ENCODE results near the gene KCNT2. TPM values are rescaled to one million over a fixed set of nuclear protein-coding genes. Genes with fewer than 3 reads are reported as not detected.

Gene KCNT2
- polyA plus RNA-seq, 1 experiment = 2.0 TPM

GRCh38 chr1:196558411-196558810 lies 49.8 kb downstream of the KCNT2 start:
- Histone ChIP-seq H3K4me3 (ENCODE audit: low read depth, low read length) (peak overlapping the region; percentile 29), H3K27me3 (ENCODE audit: control insufficient read depth, insufficient read depth, low read length) (no peaks in the 10 kb centered on the region), H3K9me3 (ENCODE audit: control insufficient read depth, insufficient read depth, low read length) (no peaks in the 10 kb centered on the region), H3K27ac (ENCODE audit: low read depth, low read length) (no peak overlapping the region)
- no peak for TF ChIP-seq CTCF (IDR thresholded peaks at IDR 0.05; ENCODE audit: low read depth, low read length)
- ChIA-PET POLR2A (no interaction called here), CTCF (interaction anchor here (0.8 to 1.6 kb wide), 2 partner anchors 18 to 33 kb away, joined by 3 to 5 read pairs; no protein-coding TSS in a partner anchor)
- DNase-seq (ENCODE audit: low read depth, low spot score) = peak; percentile 6

DNA sequence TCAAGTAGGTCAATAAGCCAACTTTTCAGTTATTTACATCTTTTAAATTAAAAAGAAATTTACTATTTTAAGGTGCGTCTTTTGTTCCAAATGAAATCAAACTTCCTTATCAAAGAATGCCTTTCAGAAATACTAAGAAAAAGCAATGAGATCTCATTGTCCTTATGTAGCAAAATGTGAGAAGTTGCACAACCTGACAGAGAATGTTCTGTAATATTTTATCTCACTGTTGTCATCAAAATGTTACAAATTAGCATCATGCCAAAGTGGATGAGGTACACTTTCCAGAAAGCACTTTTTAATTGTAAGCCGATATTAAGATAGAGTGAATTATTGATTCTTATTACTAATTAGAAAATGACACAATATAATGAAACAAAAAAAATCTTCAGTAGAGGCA lies 50.4 kb downstream of the KCNT2 start:
- no peaks in the 10 kb centered on the region for H3K27me3 ChIP-seq (ENCODE audit: control insufficient read depth, insufficient read depth, low read length)
- ChIA-PET CTCF (interaction anchor here (1.6 kb wide), 1 partner anchor 19 kb away, joined by 5 read pairs; no protein-coding TSS in a partner anchor), POLR2A (no interaction called here)
- H3K9me3 ChIP-seq (ENCODE audit: control insufficient read depth, insufficient read depth, low read length) = no peaks in the 10 kb centered on the region
- H3K27ac ChIP-seq (ENCODE audit: low read depth, low read length) = no peak overlapping the region
- TF ChIP-seq CTCF (IDR thresholded peaks at IDR 0.05; ENCODE audit: low read depth, low read length) = no peak
- H3K4me3 ChIP-seq (ENCODE audit: low read depth, low read length) = no peak overlapping the region
- DNase-seq (ENCODE audit: low read depth, low spot score) = no peak

DNA sequence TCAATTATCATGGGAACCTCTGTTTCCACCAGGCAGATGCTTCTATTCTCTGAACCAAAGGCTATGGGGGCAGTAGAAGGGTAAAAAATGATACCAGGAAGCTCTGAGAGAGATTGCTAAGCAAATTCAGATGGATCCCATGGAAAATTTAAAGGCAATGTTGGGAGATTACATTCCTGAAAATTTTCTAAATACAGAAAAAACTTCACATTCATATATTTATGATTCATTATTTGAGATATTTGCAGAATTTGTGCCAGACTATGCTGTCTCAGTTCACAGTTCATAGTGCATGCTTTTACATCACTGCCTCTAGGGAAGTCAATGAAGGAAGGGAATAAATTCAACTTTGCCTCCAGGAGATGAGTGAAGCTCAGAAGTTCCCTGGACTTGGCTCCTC lies 57.5 kb downstream of the KCNT2 start:
- no peaks in the 10 kb centered on the region for H3K9me3 ChIP-seq (ENCODE audit: control insufficient read depth, insufficient read depth, low read length)
- no peak for DNase-seq (ENCODE audit: low read depth, low spot score)
- no peaks in the 10 kb centered on the region for H3K27me3 ChIP-seq (ENCODE audit: control insufficient read depth, insufficient read depth, low read length)
- POLR2A ChIA-PET = no interaction called here
- CTCF ChIA-PET = no interaction called here
- no peak overlapping the region for H3K4me3 ChIP-seq (ENCODE audit: low read depth, low read length)
- no peak overlapping the region for H3K27ac ChIP-seq (ENCODE audit: low read depth, low read length)
- no peak for TF ChIP-seq CTCF (IDR thresholded peaks at IDR 0.05; ENCODE audit: low read depth, low read length)

DNA sequence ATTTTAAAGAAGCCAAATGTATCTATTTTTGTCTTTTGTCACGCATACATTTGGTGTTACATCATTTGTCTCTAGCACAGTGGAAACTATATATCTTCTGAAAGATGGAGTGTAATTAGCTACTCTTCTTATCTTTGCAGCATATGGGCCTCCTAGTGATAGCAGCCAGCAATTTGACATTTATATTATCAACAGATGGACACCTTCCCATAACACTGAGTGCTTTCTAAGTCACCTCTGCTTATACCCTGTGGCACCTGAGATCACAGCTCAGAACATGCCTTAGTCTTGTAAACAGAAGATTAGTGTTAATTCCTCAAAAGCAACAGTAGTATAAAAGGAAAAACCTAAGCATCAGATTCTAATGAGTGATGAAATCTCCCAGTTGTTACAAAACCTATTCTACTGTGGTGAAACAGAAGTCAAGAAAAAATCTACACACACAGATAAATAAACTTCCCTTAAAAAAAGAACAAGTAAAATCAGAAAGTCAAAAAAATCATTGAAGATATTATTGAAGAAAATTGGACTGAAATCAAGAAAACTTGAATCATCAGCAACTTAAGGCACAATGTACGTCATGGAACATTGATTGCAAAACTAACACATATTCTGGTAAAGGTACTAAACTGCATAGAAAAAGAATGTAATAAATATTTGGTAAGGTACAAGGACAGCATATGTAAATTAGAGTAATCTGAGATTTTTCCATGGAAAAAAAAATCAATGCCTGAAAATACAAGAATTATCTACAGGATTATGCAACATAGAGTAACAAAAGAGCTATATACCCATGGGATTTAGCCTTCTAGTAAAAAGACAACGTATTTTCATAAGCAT lies 61.7 kb downstream of the KCNT2 start:
- Histone ChIP-seq H3K27me3 (ENCODE audit: control insufficient read depth, insufficient read depth, low read length) (no peaks in the 10 kb centered on the region), H3K9me3 (ENCODE audit: control insufficient read depth, insufficient read depth, low read length) (no peaks in the 10 kb centered on the region), H3K4me3 (ENCODE audit: low read depth, low read length) (no peak overlapping the region), H3K27ac (ENCODE audit: low read depth, low read length) (no peak overlapping the region)
- no peak for TF ChIP-seq CTCF (IDR thresholded peaks at IDR 0.05; ENCODE audit: low read depth, low read length)
- no peak for DNase-seq (ENCODE audit: low read depth, low spot score)
- POLR2A ChIA-PET = no interaction called here
- CTCF ChIA-PET = no interaction called here

GRCh38 chr1:196545222-196545621 lies 63.0 kb downstream of the KCNT2 start:
- no peak overlapping the region for H3K4me3 ChIP-seq (ENCODE audit: low read depth, low read length)
- H3K9me3 ChIP-seq (ENCODE audit: control insufficient read depth, insufficient read depth, low read length) = no peaks in the 10 kb centered on the region
- no peak overlapping the region for H3K27ac ChIP-seq (ENCODE audit: low read depth, low read length)
- POLR2A ChIA-PET = no interaction called here
- CTCF ChIA-PET = interaction anchor here (1.6 kb wide), 1 partner anchor 172 kb away, joined by 3 read pairs; no protein-coding TSS in a partner anchor
- no peaks in the 10 kb centered on the region for H3K27me3 ChIP-seq (ENCODE audit: control insufficient read depth, insufficient read depth, low read length)
- TF ChIP-seq CTCF (IDR thresholded peaks at IDR 0.05; ENCODE audit: low read depth, low read length) = no peak
- DNase-seq (ENCODE audit: low read depth, low spot score) = no peak
